ENCODE data around the gene MVB12B.

DNA sequence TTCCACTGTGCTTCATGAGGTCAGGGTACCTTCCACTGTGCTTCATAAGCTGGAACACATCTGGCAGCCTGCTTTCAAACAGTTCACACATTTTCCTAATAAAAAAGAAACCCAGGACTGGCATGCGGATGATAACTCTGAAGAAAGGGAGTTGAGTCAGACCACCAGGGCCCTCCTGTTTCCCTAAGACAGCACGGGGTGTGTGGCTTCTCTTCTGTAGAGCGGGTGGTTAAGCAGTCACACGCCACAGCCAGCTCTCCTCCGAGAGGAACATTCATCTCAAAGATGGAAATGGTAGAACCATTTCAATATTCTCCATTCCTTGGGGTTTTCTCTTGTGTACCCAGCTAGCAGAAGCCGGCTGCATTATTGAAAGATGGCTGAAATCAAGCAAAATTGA lies 159.0 kb downstream of the MVB12B start:
- TF ChIP-seq, protein P1, sequence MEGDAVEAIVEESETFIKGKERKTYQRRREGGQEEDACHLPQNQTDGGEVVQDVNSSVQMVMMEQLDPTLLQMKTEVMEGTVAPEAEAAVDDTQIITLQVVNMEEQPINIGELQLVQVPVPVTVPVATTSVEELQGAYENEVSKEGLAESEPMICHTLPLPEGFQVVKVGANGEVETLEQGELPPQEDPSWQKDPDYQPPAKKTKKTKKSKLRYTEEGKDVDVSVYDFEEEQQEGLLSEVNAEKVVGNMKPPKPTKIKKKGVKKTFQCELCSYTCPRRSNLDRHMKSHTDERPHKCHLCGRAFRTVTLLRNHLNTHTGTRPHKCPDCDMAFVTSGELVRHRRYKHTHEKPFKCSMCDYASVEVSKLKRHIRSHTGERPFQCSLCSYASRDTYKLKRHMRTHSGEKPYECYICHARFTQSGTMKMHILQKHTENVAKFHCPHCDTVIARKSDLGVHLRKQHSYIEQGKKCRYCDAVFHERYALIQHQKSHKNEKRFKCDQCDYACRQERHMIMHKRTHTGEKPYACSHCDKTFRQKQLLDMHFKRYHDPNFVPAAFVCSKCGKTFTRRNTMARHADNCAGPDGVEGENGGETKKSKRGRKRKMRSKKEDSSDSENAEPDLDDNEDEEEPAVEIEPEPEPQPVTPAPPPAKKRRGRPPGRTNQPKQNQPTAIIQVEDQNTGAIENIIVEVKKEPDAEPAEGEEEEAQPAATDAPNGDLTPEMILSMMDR (IDR thresholded peaks at IDR 0.05 in 4 of 5, conservative IDR thresholded peaks at IDR 0.05 in 1 of 5), result no peak
- TF ChIP-seq POLR2A (IDR thresholded peaks at IDR 0.05), result no peak
